ENCODE results near the gene SPN. TPM values are rescaled to one million over a fixed set of nuclear protein-coding genes. Genes with fewer than 3 reads are reported as not detected.

Gene SPN
- total RNA-seq, 1 experiment from 2014 or later, result 1.3 TPM

GRCh38 chr16:29668267-29668666 is 5.2 kb downstream of the SPN start:
- TF ChIP-seq TCF7L2 (IDR thresholded peaks at IDR 0.05; ENCODE audit: low read depth, low read length), result no peak
- in situ Hi-C loops (cut with HindIII; ENCODE audit: low pct_unique_long_range_greater_than_20kb, low sequenced_read_pairs), result no loop called here
- ChIA-PET CTCF (no interaction called here), POLR2A (no interaction called here)
- no peak overlapping the region for H3K27ac ChIP-seq (ENCODE audit: low read length)
- H3K4me1 ChIP-seq (ENCODE audit: control insufficient read depth, insufficient read depth, low read length), result peaks cover 2% of the 10 kb centered on the region; the same call in 1 of the 2 replicates
- no peaks in the 10 kb centered on the region for H3K27me3 ChIP-seq (ENCODE audit: control insufficient read depth, insufficient read depth, low read length)
- ATAC-seq (no peak), DNase-seq (ENCODE audit: low read depth, low spot score) (no peak)
- no peaks in the 10 kb centered on the region for H3K36me3 ChIP-seq (ENCODE audit: control insufficient read depth, insufficient read depth, low read length)
- no peak overlapping the region for H3K4me3 ChIP-seq (ENCODE audit: low read depth in 2 of 2, low read length in 2 of 2)
- intact Hi-C loops (cut with micrococcal nuclease; ENCODE audit: unreplicated experiment), result no loop called here
- no peaks in the 10 kb centered on the region for H3K9me3 ChIP-seq (ENCODE audit: control insufficient read depth, insufficient read depth, low read depth, low read length)
- no TSS peak for BruUV-seq (replicated peaks)

GRCh38 chr16:29673501-29673900 is 10.5 kb downstream of the SPN start:
- Histone ChIP-seq H3K27ac (ENCODE audit: low read length) (no peak overlapping the region), H3K36me3 (ENCODE audit: control insufficient read depth, insufficient read depth, low read length) (no peaks in the 10 kb centered on the region), H3K27me3 (ENCODE audit: control insufficient read depth, insufficient read depth, low read length) (no peaks in the 10 kb centered on the region), H3K4me3 (ENCODE audit: low read depth in 2 of 2, low read length in 2 of 2) (no peak overlapping the region), H3K4me1 (ENCODE audit: control insufficient read depth, insufficient read depth, low read length) (no peaks in the 10 kb centered on the region), H3K9me3 (ENCODE audit: control insufficient read depth, insufficient read depth, low read depth, low read length) (no peaks in the 10 kb centered on the region)
- POLR2A ChIA-PET, result interaction anchor here (0.7 kb wide), 1 partner anchor 42 kb away, joined by 4 read pairs; no protein-coding TSS in a partner anchor
- DNase-seq (ENCODE audit: low read depth, low spot score) (no peak), ATAC-seq (no peak)
- in situ Hi-C loops (cut with HindIII; ENCODE audit: low pct_unique_long_range_greater_than_20kb, low sequenced_read_pairs), result no loop called here
- CTCF ChIA-PET, result interaction anchor here (0.8 kb wide), 1 partner anchor 32 kb away, joined by 3 read pairs; no protein-coding TSS in a partner anchor
- TF ChIP-seq TCF7L2 (IDR thresholded peaks at IDR 0.05; ENCODE audit: low read depth, low read length), result no peak
- TF ChIP-seq POLR2AphosphoS5 (IDR thresholded peaks at IDR 0.05; ENCODE audit: low read depth, low read length), result no peak
- no peak for TF ChIP-seq CTCF (IDR thresholded peaks at IDR 0.05)
- TF ChIP-seq SIN3A (IDR thresholded peaks at IDR 0.05; ENCODE audit: borderline replicate concordance, insufficient read depth, low read depth, low read length), result no peak
- no TSS peak for BruUV-seq (replicated peaks)
- intact Hi-C loops (cut with micrococcal nuclease; ENCODE audit: unreplicated experiment), result no loop called here

- Histone ChIP-seq H3K4me3 (ENCODE audit: low read depth in 2 of 2, low read length in 2 of 2) (no peak overlapping the region), H3K4me1 (ENCODE audit: control insufficient read depth, insufficient read depth, low read length) (peaks cover 3% of the 10 kb centered on the region), H3K9me3 (ENCODE audit: control insufficient read depth, insufficient read depth, low read depth, low read length) (no peaks in the 10 kb centered on the region), H3K36me3 (ENCODE audit: control insufficient read depth, insufficient read depth, low read length) (no peaks in the 10 kb centered on the region), H3K27me3 (ENCODE audit: control insufficient read depth, insufficient read depth, low read length) (no peaks in the 10 kb centered on the region), H3K27ac (ENCODE audit: low read length) (no peak overlapping the region)
- in situ Hi-C loops (cut with HindIII; ENCODE audit: low pct_unique_long_range_greater_than_20kb, low sequenced_read_pairs), result no loop called here
- DNase-seq (ENCODE audit: low read depth, low spot score), result no peak
- intact Hi-C loops (cut with micrococcal nuclease; ENCODE audit: unreplicated experiment), result no loop called here
- TF ChIP-seq TCF7L2 (IDR thresholded peaks at IDR 0.05; ENCODE audit: low read depth, low read length) (no peak), CTCF (IDR thresholded peaks at IDR 0.05) (no peak), SIN3A (IDR thresholded peaks at IDR 0.05; ENCODE audit: borderline replicate concordance, insufficient read depth, low read depth, low read length) (no peak), POLR2AphosphoS5 (IDR thresholded peaks at IDR 0.05; ENCODE audit: low read depth, low read length) (no peak)
- TF ChIP-seq, protein P1, sequence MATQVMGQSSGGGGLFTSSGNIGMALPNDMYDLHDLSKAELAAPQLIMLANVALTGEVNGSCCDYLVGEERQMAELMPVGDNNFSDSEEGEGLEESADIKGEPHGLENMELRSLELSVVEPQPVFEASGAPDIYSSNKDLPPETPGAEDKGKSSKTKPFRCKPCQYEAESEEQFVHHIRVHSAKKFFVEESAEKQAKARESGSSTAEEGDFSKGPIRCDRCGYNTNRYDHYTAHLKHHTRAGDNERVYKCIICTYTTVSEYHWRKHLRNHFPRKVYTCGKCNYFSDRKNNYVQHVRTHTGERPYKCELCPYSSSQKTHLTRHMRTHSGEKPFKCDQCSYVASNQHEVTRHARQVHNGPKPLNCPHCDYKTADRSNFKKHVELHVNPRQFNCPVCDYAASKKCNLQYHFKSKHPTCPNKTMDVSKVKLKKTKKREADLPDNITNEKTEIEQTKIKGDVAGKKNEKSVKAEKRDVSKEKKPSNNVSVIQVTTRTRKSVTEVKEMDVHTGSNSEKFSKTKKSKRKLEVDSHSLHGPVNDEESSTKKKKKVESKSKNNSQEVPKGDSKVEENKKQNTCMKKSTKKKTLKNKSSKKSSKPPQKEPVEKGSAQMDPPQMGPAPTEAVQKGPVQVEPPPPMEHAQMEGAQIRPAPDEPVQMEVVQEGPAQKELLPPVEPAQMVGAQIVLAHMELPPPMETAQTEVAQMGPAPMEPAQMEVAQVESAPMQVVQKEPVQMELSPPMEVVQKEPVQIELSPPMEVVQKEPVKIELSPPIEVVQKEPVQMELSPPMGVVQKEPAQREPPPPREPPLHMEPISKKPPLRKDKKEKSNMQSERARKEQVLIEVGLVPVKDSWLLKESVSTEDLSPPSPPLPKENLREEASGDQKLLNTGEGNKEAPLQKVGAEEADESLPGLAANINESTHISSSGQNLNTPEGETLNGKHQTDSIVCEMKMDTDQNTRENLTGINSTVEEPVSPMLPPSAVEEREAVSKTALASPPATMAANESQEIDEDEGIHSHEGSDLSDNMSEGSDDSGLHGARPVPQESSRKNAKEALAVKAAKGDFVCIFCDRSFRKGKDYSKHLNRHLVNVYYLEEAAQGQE (IDR thresholded peaks at IDR 0.05; ENCODE audit: insufficient read depth in 1 of 2, low read depth in 2 of 2, low read length in 1 of 2), result no peak
- no TSS peak for BruUV-seq (replicated peaks)
- ChIA-PET POLR2A (no interaction called here), CTCF (no interaction called here)
- no peak for ATAC-seq
Measured at GRCh38 chr16:29674188-29674587, 11.1 kb downstream of the SPN start.
